Astrocyte (in vitro differentiated cells and primary cell): Measurements from ENCODE around the gene TNFRSF9. TPM values are rescaled to one million over a fixed set of nuclear protein-coding genes. Genes with fewer than 3 reads are reported as not detected.

Source experiments
- total RNA-seq: library from RNA; stranded (reverse); gene quantifications from 2 replicates; pipeline ENCODE4 v1.2.1, GENCODE V29; 2021

TNFRSF9 gene
- total RNA-seq, 1 donor from 2014 or later, result 3.4 TPM

Other genes with a start within 250 kb of the TNFRSF9 start
- 154 and 156 TPM in 2 replicates for gene VAMP3, start 169.5 kb downstream of the TNFRSF9 start, total RNA-seq
- gene PER3, start 156.5 kb downstream of the TNFRSF9 start, total RNA-seq, result 1.8 and 2.5 TPM in 2 replicates
- not detected in 2 replicates for gene UTS2, start 87.8 kb downstream of the TNFRSF9 start, total RNA-seq
- 268 and 282 TPM in 2 replicates for gene PARK7, start 20.9 kb upstream of the TNFRSF9 start, total RNA-seq
- gene ERRFI1, start 85.5 kb upstream of the TNFRSF9 start, total RNA-seq, result 81.5 and 119 TPM in 2 replicates